Cardiac fibroblast (primary cell): ENCODE data around the gene LZTS3.

Experiments
- DNase-seq, 2 donors: peaks; one replicate each; pipeline versions ENCODE4 v3.0.0 to v3.0.0-alpha.2; 2010; ENCODE audit warnings: low read depth in 2 of 2
- H3K4me3 ChIP-seq, 2 donors: replicated peaks in 1 of 2; 1 replicate in 1 of 2; 2 replicates in 1 of 2; pipeline ENCODE4 v1.5.1; 2011; ENCODE audit warnings: low read depth in 2 of 2, low read length in 2 of 2, mild to moderate bottlenecking in 2 of 2, moderate library complexity in 1 of 2
- TF ChIP-seq, protein P1 (sequence below): IDR thresholded peaks from one replicate; pipeline ENCODE4 v1.5.1; 2011; ENCODE audit warnings: low read depth, mild to moderate bottlenecking, low read length, inconsistent platforms

LZTS3 gene

DNA sequence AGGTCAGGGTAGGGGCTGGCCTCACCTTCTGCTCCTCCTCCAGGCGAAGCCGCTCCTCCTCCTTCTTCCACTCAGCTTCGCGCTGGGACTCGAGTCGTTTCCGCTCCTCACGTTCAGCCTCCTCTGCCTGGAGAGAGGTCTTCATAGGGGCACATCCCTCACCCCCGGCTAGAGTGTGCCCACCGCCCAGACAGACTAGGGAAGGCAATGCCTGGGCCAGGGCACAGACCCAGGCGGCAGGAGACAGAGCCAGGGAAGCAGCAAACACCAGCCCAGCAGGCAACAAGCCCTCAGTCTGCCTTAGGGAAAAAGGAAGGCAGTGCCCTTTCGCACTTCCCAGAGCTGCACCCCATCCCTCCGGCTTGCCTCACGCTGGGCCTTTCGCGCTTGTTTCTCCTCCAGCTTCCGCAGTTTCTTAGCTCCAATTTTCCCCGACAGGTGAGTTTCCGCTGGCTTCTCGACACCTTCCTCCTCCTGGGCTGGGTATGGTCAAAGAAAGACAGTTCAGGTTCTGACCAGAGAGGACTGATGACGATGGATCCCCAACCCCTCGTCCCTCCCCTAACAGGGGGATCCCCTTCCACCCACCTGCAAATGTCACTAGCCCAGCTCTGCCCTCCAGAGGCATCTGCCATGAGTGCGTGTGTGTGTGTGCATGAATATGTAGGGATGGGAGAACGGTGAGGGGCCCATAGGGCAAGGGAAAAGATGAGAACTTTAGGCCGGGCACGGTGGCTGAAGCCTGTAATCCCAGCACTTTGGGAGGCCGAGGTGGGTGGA is 26.8 kb upstream of the LZTS3 start:
- TF ChIP-seq, protein P1, sequence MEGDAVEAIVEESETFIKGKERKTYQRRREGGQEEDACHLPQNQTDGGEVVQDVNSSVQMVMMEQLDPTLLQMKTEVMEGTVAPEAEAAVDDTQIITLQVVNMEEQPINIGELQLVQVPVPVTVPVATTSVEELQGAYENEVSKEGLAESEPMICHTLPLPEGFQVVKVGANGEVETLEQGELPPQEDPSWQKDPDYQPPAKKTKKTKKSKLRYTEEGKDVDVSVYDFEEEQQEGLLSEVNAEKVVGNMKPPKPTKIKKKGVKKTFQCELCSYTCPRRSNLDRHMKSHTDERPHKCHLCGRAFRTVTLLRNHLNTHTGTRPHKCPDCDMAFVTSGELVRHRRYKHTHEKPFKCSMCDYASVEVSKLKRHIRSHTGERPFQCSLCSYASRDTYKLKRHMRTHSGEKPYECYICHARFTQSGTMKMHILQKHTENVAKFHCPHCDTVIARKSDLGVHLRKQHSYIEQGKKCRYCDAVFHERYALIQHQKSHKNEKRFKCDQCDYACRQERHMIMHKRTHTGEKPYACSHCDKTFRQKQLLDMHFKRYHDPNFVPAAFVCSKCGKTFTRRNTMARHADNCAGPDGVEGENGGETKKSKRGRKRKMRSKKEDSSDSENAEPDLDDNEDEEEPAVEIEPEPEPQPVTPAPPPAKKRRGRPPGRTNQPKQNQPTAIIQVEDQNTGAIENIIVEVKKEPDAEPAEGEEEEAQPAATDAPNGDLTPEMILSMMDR, result no peak
- no peak for DNase-seq
- H3K4me3 ChIP-seq, result no peak overlapping the region

DNA sequence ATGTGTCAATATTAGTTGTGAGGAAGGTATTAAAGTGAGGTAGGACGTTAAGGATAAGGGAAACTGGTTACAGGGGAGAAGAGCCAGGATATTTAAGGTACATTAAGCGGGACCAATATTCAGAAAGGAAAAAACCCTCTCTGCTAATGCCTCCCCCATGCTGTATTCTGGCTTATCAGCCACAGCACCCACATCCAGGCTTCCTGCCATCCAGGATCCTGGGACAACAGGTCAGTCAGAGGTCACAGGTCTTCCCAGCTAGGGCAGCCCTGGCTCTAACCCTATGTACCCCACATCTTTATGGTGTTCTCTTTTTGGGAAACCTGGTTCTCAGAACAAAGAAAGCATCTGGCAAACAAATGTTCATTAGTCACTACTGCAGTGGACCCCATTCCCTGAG is 25.9 kb upstream of the LZTS3 start:
- DNase-seq, result no peak
- TF ChIP-seq, protein P1, result no peak
- no peak overlapping the region for H3K4me3 ChIP-seq

DNA sequence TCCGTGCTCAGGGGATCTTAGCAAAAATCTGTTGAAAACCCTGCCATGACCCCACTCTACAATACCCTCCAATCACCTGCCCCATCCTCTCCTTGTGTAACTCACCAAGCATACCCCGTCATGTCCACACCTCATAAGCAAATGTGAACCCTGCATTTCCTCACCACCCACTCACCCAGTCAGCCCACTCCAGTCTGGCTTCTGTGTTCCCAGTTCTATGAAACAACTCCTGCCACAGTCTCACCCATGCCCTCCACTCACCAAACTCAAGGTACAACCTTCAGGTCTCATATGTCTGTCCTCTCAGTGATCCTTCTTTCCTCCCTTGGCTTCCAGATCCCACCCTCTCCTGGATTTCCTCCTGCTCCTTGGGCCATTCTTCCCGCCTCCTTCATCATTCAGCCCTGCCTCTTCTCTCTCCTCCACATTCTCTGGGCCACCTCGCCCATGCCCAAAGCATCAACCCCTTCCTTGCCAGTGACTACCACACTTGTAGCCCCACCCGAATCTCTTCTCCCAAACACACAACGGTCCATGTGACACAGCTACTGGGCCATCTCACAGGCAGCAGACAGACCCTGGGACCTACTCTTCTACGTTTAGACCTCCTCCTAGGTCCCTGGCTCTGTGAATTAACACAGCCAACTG is 22.4 kb upstream of the LZTS3 start:
- no peak overlapping the region for H3K4me3 ChIP-seq
- no peak for DNase-seq
- TF ChIP-seq, protein P1, result no peak

DNA sequence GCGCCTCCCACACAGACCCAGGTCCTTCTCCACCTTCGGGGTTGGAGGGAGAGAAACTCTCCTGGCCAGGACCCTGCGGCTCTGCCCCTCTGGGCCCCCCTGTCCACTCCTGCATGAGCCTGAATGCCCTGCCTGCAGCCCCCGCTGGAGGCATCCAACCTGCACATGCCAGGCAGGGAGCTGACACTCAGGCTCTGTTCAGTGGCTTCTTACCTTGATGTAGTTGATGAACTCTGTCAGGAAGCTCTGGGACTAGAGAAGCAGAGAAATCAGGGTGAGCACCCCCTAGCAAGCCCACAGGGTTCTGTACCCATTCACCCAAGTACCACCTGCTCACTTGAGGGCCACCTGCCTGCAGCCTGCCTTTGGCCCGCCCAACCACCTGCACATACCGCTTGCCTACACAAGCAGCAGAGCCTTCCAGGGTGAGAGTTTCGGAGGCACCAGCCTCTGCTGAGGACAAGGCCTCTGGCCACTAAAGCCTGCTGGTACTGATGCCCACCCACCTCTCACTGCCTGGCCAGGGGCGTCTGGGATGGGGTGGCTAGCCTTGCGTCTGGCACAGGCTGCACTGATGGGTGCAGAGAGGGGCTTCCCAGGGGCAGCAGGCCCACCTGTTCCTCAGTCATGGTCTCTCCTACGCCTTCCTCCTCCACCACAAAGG is 21.4 kb upstream of the LZTS3 start:
- no peak overlapping the region for H3K4me3 ChIP-seq
- TF ChIP-seq, protein P1, result no peak
- DNase-seq, result no peak

DNA sequence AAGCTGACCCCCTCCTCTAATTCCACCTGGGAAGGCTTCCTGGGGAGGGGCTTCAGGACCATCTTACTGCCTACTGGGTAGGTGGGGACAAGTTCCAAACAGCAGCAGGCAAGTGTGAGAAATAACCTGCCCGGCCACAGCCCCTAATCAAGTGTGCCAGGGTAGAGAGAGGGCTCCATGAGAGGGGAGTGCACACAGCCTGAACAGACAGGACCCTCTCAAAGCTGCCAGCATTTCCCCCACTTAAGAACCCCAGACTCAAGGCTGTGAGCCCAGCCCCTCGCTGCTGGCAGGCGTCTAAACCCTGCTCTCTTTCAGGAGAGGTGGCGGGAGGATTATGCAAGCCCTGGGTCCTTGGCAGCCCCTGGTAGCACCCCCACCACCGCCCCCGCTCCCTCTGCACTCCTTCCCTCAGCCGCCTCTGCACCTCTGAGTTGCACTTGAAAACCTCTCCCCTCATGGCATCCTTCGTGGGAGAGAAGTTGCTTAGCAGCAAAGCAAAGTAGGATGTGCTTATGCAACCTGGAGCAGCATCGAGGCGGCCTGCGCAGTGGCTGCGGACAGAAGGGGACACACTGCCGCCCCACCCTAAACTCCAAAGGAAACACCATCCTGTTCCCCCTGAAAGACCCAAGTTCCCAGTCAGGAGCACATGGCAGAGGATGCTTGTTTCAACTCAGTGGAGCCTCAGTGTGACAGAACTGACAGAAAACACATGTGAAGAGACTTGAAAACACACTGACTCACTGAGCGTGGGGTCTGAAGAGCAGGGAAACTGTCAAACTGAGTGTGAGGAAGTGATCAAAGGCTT is 20.7 kb upstream of the LZTS3 start:
- no peak overlapping the region for H3K4me3 ChIP-seq
- DNase-seq, result no peak
- TF ChIP-seq, protein P1, result no peak

DNA sequence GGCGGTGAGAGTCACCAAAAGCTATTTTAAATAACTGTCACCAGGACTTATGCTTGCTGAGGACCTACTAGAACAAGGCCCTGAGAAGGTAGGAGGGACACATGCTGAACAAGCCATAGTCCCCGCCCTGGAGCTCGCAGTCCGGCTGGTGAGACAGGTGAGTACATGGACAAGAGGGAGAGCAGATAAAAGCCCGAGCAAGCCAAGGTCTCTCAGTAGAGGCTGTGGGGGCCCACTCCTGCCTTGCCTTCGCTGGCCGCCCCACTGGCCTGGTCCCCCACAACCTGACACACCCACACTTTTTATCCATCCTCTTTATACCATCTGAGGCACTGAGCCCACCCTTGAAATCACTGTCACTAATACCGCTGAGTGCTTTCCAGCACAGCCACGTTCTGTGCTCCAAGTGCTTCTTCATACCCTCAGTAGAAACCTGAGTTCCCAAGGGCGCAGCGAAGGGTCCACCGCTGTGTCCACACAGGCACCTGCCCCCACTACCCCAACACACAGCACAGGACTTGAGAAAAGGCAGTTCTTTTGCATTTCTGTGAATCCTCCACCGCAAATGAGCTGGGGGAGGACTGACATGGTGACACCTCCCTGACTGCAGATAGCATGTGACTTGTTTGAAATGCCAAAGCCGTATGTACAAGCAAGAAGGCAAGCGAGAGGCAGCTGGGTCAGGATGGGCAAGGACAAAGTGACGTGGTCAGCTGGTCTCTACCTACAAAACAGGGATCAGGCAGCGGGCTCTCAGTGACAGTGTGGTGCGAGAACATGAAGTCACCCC is 19.1 kb upstream of the LZTS3 start:
- TF ChIP-seq, protein P1, result no peak
- no peak overlapping the region for H3K4me3 ChIP-seq
- no peak for DNase-seq
